GM21381 (cell line): ENCODE data around the gene ME2.
"Not testable (repeated sequence)": the region's sequence is repeated elsewhere in the genome, so short reads cannot be mapped to it uniquely, and the experiment has no call there.

Source experiments
- ATAC-seq: cut with Tn5 transposase; IDR thresholded peaks from one replicate; pipeline ENCODE4 v1.9.1; 2021; ENCODE audit warnings: mild to moderate bottlenecking, moderate library complexity; ENCODE audit not compliant: unreplicated experiment

ME2 gene

DNA sequence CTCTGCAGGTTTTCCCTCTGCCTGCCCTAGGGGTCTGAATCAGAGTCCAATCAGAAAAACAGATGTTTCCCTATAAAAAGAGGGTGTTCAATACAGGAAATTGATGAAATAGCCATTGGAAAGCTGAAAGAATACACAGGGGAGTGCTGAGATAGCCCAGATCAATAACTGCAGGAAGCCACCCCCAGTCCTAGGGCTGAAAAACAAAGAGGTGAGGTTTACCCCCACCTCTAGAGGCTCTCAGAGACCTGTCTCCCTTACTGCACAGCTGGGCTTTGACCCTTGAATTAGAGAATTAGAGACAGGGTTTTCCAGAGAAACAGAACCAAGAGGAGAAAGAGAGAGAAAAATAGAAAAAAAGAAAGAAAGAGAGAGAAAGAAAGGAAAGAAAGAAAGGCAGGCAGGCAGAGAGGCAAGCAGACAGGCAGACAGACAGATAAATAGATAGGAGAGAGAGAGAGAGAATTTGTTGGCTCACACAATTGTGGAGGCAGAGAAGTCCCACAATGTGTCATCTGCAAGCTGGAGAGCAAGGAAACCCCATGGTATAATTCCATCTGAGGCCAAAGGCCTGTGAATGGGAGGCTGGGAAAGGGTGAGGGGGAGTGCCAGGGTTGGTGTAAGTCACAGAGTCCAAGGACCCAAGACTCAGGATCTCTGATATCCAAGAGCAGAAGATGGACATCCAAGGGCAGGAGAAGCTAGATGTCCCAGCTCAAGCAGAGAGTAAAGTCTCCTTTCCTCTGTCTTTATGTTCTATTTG is 18.9 kb upstream of the ME2 start:
- no peak for ATAC-seq

DNA sequence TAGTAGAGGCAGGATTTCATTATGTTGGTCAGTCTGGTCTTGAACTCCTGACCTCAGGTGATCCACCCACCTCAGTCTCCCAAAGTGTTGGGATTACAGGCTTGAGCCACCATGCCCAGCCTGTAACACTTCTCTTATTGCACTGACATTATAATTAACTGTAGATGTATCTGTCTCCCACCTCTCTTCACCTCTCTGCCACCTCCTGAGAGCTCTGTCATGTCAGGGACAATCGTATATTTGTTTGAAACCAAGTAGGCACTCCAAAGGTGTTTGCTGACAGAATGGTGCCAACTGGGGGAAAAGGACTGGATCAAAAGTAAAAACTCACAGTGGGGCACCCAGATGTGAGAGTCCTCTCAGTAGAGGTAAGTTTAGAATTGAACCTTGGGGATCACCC is 17.3 kb upstream of the ME2 start:
- no peak for ATAC-seq

DNA sequence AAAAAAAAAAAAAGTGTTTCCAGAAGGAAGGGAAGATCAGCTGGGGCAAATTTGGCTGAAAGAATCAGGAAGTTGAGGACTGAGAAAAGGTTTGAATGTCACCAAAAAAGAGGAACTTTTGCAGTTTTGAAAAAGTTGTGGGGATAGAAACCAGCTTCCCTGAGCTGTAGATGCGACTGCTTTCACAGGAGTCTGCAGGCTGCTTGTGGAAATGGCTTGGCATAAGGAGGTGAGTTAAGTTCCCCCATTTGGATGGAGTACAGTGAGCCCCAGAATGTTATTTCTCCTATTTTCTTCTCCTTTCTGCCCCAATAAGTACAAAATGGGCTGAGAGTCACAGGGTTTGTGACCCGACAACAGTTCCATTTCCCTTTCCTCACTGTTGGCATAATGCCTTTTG is 16.5 kb upstream of the ME2 start:
- no peak for ATAC-seq

DNA sequence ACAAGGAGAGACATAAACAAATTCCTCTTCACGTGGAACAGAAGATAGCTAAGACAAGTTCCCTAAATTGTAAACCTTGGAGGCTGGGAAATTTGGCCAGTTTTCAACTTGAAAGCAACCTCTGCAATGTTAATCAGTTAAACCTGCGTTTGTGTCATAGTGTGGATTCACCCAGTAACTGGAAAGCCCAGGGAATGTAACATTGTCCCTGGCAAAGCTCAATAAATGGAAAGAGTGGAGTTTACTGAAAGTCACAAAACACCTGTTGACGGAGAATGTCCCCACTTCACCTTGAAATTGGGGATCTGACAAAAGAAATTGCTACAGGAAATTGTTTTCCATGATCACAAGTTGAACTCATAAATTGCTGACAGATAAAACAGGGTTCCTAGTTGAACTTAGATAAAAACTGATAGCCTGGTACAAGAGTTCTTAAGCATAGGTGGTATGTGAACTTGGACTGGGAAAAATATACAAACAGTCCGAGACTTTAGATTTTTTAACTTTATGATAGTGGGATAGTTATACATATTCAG is 15.0 kb upstream of the ME2 start:
- no peak for ATAC-seq

DNA sequence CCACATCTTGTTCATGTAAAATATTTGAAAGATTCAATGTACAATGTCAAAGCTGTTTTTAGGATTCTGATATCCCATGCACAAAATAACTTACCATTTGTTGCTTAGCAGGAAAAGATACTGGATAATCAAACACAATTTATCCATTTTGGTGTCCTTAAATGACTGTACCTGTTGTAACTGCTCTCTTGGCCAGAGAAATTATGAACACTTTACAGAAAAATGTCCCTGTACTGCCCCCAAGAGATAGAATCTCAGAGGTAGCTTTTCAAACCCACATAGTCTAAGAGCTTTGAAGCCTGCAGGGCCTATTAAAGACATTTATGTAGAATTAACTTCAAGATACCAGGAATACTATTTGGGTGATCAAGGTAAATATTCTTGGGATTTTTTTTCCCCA is 12.2 kb upstream of the ME2 start:
- no peak for ATAC-seq

DNA sequence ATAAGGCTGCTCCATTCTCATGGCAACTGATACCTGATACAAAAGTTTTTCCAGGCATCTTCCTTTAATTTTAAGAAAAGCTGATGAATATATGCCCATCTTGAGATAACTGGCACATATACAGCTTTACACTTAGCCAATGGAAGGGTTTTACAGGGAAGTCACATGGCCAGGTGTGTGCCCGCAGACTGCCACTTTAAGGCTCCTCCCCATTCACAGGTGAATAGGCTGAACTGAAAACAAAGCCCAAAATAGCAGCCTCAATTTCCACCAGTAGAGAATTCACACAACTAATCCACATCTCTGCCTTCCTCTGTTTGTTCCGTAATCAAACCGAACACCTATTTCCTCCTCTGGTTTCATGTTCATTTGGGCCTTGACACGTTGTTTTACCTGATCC is 9.8 kb upstream of the ME2 start:
- ATAC-seq: no peak

DNA sequence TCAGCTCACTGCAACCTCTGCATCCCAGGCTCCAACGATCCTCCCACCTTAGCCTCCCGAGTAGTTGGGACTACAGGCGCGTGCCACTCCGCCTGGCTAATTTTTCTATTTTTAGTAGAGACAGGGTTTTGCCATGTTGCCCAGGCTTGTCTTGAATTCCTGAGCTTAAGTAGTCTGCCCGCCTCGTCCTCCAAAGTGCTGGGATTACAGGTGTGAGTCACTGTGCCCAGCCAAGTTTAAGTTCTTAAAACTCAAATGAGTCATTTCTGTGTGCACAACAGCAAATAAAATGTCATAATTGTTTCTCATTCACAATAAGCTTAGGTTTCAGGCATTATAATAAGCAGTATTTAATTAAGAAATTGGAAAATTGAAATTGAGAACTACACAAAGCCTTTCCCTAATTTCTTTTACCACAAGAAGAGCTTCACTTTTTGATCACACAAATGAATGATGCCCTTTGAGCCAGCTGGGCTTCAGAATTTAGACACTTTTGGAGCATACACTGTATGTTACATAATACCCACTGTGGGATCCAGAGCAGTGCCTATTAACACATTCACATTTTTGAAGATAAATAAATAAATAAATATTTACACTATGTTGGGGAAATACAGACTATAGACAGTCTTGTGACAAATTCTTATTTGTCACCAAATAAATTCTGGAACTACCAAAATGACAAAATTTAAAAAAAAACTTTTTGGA is 8.6 kb upstream of the ME2 start:
- ATAC-seq: no peak

DNA sequence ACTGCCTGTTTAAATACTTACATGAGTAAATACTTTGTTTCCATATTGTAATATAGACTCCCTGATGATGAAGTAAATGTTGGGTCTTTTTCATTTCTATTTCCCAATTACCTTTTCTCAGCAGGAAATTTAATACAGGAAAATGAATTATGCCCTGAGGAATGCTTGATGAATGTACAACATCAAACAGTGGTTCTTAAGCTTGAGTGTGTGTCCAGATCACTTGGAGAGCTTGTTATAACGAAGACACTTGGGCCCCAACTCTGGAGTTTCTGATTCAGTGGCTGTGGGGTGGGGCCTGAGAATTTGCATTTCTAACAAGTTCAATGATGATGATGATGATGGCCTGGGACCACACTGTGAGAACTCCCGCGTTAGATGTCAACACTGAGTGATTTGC is 7.1 kb upstream of the ME2 start:
- no peak for ATAC-seq

DNA sequence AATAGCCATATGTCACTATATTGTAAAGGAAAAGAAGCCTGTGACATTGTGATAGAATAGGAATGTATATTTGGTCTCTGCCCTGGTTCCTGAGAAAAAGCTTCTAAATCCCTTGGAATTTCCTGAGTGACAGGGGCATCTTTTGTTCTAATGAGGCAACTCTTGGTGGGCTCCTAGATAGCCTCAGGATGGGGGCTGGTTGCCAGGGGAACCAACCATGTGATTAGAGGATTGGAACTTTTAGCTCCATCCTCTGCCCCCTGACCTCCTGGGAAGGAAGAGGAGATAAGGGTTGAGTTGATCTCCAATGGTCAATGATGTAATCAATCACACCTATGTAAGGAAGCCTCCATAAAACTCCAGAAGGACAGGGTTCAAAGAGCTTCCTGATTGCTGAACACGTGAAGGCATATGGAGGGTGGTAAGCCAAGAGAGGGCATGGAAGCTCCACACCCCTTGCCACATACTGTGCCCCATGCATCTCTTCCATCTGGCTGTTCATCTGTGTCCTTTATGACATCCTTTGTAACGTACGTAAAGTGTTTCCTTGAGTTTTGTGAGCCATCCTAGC is 2.9 kb upstream of the ME2 start:
- no peak for ATAC-seq

DNA sequence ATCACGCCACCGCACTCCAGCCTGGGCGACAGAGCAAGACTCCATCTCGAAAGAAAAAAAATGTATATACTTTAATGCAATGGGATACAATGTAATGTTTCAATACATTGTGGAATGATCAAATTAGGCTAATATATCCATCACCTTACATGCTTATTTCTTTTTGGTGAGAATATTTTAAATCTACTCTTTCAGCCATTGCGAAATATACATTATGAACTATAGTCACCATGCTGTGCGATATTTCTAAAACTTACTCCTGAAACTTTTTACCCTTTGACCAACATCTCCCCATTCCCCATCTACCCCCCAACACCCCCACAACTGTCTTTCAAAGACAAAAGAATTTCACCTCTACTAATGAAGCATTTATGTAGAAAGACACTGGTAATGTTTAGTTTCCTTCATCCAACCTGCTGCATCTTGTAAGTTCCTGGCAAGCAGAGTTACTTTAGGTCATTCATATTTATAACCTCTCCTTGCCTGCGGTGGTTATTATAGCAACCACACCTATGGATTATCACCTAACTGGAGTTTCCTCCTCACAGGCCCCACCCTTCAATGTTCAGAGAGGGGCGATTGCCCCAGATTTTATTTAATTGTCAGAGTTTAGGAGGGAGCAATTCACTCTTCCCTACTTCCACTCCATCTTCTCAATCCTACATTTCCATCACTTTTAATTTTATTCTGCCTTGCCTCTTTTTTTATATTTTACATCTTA is 1.2 kb upstream of the ME2 start:
- no peak for ATAC-seq

DNA sequence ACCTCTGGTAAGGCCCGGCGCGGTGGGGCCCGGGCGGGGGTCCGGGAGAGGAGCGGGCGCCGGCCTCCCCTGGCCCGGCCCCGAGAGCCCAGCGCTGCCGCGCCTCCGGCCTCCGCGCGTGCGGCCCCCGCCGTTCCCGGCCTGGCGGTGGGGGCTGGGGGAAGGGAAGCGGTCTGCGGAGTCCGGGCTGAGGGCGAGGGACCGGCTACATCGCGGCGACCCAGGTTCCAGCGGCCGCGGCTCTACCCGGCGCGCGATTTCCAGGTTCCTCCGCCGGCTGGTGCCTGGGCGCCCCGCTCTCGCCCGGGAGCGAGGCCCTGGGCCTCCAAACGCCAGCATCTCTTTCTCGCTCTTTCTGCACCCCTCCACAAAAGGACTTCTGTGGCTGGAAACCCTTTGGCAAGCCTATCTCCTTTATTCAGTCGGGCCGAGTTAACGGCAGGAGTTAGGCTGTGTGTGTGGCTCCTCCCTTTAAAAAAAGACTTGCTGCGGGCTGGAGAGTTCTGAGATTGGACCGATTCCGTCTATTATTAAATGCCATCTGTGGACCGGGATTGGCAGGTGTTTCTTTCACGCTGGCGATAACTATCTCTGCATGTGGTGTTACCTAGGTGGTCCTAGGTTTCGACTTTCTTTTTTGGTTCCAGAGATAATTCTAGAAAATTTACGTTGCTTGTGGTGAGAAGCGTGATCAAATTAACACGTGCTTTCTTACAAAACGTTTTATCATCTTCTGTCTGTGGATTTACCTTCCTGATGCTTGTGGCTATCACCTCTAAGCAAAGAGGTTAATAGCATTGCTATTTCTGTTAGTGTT is 592 bp downstream of the ME2 start:
- peak; percentile 8 for ATAC-seq

DNA sequence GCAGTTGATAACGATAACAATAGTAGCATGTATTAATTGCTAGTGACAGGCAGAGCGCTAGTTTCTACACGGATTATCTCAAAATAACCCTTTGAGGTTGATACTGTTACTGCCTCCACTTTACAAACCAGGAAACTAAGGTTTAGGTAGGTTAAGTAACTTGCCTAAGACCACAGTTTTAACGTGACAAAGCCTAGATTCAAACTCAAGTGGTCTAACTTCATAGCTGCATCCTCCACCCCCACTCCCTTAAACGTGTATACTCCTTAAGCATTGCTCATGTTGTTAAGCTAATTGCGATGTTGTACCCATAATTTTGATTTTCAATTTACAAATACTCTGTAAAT is 1.2 kb downstream of the ME2 start:
- ATAC-seq: peak; percentile 4

DNA sequence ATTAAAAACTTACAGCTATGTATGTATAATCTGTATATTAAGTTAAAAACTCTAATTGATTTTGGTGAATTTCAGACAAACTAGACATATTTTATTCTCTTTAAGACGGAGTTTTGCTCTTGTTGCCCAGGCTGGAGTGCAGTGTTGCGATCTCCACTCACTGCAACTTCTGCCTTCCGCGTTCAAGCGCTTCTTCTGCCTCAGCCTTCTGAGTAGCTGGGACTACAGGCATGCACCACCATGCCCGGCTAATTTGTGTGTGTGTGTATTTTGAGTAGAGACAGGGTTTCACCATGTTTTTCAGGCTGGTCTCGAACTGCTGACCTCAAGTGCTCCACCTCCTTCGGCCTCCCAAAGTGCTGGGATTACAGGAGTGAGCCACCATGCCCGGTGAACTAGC is 2.0 kb downstream of the ME2 start:
- ATAC-seq: not testable (repeated sequence)

DNA sequence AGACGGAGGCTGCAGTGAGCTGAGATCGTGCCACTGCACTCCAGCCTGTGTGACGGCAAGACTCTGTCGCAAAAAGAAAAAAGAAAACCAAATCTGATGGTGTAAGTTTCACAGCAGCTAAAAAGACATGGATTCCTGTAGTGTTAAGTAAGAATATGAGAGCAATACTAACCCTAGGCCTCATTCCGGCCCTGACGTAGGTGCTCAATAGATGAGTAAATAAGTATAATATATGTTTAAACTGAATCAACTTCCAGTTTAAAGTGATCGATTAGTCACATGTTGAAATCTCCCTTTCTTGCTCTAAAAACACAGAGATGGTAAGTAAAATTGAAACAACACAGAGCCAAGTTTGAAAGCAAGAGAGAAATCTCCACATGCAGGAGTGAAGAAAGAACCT is 8.0 kb downstream of the ME2 start:
- ATAC-seq: no peak

DNA sequence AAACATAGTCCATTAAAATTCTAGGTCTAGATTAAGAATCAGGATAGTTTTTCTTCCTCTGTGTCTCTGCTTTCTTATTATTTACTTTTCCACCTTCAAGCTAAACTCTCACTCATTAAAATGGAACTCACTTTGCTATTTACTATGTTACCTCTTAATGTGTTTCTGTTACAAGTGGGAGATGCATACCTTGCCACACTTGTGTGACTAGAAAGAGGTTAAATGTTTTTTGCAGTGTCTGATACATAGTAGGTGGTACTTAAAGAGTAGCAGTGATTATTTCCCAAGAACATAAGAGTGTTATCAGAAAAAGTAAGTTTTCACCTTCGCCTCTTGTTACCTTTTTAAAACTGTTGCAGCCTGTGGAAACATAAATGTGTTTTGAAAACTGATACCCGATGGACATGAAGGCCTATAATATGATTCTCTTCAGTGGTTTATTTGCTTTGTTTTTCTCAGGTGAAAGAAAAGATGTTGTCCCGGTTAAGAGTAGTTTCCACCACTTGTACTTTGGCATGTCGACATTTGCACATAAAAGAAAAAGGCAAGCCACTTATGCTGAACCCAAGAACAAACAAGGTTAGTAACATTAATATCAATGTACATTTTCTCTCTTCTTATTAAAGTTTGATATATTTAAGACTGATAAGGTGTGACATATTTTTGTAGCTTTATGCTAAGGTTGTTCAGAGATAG is 16.6 kb downstream of the ME2 start:
- no peak for ATAC-seq

DNA sequence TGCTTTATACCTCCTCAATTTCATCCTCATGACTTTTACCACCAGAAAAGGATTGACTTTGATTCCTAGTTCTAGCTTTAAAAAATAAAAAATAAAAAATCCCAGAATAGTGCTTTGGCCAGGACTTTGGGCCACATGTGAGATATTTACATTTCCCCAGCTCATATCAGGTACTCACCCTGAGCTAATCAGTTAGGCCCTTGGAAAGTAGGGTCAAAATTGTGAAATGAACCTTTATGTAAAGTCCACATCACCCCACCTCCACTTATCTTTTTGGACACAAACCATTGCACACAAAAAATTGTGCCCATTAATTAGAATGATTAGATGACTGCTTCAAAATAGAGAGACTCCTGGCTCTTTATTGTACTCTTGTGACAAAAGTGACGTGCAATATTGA is 17.2 kb downstream of the ME2 start:
- ATAC-seq: no peak

DNA sequence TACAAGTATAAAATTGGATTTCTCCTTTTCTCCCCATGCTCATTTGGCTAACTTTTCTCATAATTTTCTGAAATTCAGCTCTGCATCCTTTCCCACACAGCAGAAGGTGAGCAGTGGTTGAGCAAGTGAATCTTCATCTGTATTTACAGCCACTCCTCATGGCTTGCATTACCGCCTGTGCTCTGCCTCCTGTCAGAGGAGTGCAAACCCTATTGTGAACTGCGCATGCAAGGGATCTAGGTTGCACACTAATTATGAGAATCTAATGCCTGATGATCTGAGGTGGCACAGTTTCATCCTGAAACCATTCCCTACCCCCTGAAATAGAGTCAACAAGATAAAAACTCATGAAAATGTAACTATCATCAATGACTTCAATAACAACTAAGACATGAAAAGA is 20.0 kb downstream of the ME2 start:
- no peak for ATAC-seq

DNA sequence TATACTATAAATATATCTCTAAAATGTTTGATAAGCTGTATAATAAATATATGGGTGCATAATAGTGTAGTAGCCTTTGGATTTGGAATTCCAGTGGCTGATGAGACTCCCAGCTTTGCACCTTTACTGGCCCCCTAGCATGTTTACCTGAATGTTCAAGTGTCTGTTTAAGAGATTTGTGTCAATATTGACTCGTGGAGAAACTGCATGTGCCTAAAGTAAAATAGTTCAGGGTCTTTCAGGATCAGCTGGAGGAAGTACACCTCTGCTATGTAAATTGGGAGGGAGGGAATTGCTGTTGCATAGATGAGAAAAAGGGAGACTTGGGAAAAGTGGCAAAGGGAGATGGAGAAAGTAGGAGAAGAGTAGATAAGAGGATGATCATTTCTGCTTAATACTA is 23.9 kb downstream of the ME2 start:
- no peak for ATAC-seq

DNA sequence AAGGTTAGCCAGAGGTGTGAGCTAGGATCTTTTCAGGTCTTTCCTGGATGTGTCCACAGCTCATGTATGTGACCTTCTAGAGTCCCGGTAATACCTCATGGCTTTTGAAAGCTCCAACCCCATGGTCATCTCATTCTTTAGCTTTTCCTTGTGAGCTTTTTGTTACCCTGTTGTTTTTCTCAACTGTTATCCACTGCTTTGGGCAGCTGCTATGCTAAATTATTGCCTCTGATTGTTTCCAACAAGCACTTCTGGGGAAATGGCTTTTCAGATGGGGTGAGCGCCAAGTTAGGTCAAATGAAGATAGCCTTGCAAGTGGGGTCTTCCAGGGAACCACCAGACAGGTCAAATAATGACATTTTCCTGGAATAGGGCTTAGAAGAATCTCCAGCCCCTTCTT is 27.9 kb downstream of the ME2 start:
- ATAC-seq: no peak

DNA sequence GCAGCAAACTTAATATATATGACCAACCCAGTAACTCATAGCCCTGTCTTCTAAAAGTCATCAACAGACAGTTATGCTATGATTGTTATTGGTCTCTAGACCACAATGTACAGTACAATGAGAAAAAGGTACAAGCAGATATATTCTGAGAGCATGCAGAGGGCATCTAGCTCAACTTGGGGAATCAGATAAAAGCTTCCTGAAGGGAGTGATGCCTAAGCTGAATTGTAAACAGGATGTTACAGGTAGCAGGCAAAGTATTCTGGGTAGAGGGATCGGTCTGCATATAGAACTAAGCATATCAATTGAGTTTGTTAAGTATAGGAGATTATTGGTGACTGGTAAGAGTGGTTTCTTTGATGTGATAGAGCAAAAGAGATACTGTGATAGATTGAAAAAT is 30.3 kb downstream of the ME2 start:
- ATAC-seq: no peak
